ENCODE data around the gene GNAT3.

Gene GNAT3

DNA sequence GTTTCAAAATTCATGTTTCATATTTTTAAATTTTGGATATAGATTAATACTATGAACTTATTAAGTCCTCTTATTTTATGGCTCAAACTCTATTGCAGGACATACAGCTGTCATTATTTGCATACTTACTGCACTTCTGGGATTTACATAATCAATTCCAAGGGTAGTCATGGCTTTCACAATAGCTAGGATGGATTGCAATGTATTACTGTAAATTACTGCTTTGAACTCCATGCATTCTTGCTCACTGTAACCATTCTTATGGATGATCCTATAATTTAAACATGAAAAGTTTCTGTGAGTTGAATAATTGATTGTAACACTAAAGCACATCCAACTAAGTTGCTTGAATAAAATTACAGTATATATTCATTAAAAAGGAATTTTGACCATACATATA lies 23.5 kb downstream of the GNAT3 start:
- Mint-ChIP-seq H3K36me3 (no peaks in the 10 kb centered on the region), H3K4me3 (no peak overlapping the region), H3K27me3 (peaks cover 4% of the 10 kb centered on the region), H3K9me3 (ENCODE audit: low read depth) (no peaks in the 10 kb centered on the region), H3K4me1 (ENCODE audit: low read depth) (no peaks in the 10 kb centered on the region), H3K27ac (no peak overlapping the region)

DNA sequence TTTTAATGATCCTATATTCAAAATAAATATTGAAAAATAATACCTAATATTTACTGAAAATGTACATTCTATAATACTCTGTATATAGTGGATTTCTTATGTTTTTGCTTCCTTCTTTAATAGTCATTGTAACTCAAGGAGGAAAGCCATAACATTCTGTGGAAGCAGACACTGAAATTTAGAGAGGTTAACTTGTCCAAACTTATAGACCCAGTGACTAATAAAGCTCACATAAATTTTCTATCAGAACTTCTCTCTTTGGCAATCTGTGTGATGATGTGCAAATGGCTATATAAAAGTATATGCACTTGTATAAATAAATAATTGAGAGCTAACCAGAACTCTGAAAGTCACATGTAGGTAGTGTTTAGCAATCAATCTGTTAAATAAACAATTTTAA lies 26.1 kb downstream of the GNAT3 start:
- no peak overlapping the region for H3K4me3 Mint-ChIP-seq
- H3K9me3 Mint-ChIP-seq (ENCODE audit: low read depth): no peaks in the 10 kb centered on the region
- H3K27ac Mint-ChIP-seq: no peak overlapping the region
- H3K4me1 Mint-ChIP-seq (ENCODE audit: low read depth): no peaks in the 10 kb centered on the region
- peaks cover 2% of the 10 kb centered on the region for H3K27me3 Mint-ChIP-seq
- no peaks in the 10 kb centered on the region for H3K36me3 Mint-ChIP-seq

DNA sequence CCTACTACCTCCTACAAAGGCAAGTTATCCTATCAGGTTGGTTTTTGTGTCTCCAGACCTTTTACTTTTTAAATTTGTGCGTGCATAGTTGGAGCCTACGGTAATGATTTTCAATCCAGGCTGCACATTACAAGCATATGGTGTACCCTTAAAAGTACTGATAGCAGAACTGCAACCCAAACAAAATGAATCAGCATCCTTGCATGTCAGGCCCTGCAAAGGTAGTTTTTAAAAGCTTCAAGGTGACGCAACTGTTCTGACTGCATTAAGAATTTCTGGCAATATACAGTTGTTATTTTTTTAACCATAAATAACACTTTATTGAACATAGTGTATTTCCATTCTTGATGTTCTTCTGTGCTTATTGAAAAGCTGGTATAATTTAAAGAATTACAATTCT lies 28.9 kb downstream of the GNAT3 start:
- Mint-ChIP-seq H3K4me3 (no peak overlapping the region), H3K36me3 (no peaks in the 10 kb centered on the region), H3K4me1 (ENCODE audit: low read depth) (no peaks in the 10 kb centered on the region), H3K9me3 (ENCODE audit: low read depth) (no peaks in the 10 kb centered on the region), H3K27me3 (peaks cover 2% of the 10 kb centered on the region), H3K27ac (no peak overlapping the region)

DNA sequence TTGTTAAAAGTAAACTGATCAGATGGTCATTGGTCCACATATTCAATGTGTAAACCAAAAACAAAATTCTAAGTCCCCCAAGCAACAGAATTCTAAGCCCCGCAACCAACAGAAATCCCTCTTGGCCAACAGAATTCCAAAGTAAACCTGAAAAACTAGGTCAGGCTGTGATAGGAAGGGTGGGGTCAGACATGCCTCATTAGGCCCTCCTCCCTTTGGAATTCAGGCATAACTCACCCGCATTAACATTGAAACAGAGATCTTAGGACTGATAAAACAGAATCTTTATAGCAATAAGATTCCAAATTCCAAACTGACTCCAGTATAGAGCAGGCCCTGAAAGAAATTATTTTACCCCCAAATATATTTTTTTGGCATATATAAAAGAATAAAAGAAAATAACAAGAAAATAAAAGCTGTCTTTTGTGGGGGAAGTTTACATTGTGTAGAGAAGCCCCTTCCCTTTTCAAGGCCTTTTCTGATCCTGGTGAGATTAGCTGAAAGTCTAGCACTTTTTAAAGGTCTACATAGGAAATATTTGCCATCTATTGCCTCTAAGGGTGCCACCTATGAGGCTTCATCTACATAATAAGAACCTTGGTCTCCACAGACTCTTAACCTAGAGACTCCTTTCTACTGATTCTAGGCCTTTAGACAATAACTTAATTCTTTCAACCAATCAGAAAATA lies 30.5 kb downstream of the GNAT3 start:
- no peaks in the 10 kb centered on the region for H3K36me3 Mint-ChIP-seq

DNA sequence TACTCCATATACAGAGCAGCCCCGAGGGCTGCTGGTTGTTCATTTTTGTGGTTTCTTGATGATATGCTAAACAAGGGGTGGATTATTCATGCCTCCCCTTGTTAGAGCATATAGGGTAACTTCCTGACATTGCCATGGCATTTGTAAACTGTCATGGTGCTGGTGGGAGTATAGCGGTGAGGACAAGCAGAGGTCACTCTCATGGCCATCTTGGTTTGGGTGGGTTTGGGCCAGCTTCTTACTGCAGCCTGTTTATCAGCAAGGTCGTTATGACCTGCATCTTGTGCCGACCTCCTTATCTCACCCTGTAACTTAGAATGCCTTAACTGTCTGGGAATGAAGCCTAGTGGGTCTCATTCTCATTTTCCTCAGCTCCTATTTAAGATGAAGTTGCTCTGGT lies 31.3 kb downstream of the GNAT3 start:
- H3K9me3 Mint-ChIP-seq (ENCODE audit: low read depth): no peaks in the 10 kb centered on the region
- H3K27me3 Mint-ChIP-seq: no peaks in the 10 kb centered on the region
- no peaks in the 10 kb centered on the region for H3K36me3 Mint-ChIP-seq

More for the DNA sequence above, 30.5 kb downstream of the GNAT3 start:
- no peak overlapping the region for H3K4me3 Mint-ChIP-seq
- no peaks in the 10 kb centered on the region for H3K27me3 Mint-ChIP-seq
- H3K9me3 Mint-ChIP-seq (ENCODE audit: low read depth): no peaks in the 10 kb centered on the region
- no peaks in the 10 kb centered on the region for H3K4me1 Mint-ChIP-seq (ENCODE audit: low read depth)
- no peak overlapping the region for H3K27ac Mint-ChIP-seq

DNA sequence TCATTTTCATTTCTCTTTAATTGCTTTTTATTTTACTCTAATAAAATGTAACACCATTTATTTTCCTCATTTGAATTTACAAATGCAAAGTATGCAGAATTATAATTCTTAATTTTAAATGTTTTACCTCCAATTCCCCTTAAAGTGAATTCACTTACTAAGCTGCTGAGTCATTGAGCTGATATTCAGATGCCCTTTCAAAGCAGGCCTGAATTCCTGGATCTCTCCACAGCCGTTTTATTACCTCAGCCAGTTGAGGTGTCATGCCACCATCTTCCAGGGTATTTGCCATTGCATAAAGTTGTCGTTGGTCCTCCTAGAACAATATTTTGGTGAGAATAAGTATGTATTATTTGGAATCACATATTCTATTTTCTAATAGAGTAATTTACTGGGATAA lies 33.2 kb downstream of the GNAT3 start:
- no peak overlapping the region for H3K4me3 Mint-ChIP-seq
- H3K36me3 Mint-ChIP-seq: no peaks in the 10 kb centered on the region
- H3K4me1 Mint-ChIP-seq (ENCODE audit: low read depth): no peaks in the 10 kb centered on the region
- no peaks in the 10 kb centered on the region for H3K9me3 Mint-ChIP-seq (ENCODE audit: low read depth)
- H3K27me3 Mint-ChIP-seq: no peaks in the 10 kb centered on the region
- no peak overlapping the region for H3K27ac Mint-ChIP-seq

More for the DNA sequence above, 31.3 kb downstream of the GNAT3 start:
- no peaks in the 10 kb centered on the region for H3K4me1 Mint-ChIP-seq (ENCODE audit: low read depth)
- no peak overlapping the region for H3K27ac Mint-ChIP-seq
- no peak overlapping the region for H3K4me3 Mint-ChIP-seq

DNA sequence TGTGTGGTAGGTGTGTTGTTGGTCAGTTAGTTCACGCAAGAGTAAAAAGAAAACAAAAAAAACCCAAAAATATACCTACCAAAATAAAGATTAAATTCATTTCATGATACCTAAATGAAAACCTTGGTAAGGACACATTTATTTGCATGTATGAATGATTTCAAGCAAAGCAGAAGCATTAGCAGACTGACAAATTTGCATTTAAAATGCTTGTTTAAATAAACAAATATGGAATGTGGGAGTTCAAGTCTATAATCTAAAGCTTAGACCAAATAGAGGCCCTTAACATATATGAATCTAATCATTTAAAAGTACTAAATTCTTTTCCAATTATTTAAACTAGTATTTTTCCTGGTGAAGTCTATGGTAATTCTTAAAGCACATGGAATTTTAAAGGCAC lies 35.8 kb downstream of the GNAT3 start:
- H3K4me1 Mint-ChIP-seq (ENCODE audit: low read depth): no peaks in the 10 kb centered on the region
- H3K27me3 Mint-ChIP-seq: no peaks in the 10 kb centered on the region
- H3K4me3 Mint-ChIP-seq: no peak overlapping the region
- H3K27ac Mint-ChIP-seq: no peak overlapping the region
- no peaks in the 10 kb centered on the region for H3K36me3 Mint-ChIP-seq
- H3K9me3 Mint-ChIP-seq (ENCODE audit: low read depth): no peaks in the 10 kb centered on the region

DNA sequence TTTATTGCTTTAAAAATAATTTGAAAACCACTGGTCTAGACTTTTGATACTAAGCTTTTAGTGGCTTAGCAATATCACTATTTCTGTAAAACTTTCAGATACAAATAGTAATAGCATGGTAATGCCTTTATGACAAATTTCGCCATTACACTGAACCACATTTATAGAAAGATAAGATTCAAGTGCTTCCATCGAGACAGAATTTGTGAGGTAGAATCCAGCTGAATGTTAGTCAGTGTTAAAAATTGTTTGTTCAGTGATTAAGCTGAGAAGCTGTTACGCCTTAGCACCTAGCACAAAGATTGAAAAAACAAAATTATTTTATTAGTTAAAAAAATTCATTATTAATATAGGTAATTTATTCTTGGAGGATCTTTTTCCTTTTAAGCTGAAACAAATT lies 36.5 kb downstream of the GNAT3 start:
- no peaks in the 10 kb centered on the region for H3K4me1 Mint-ChIP-seq (ENCODE audit: low read depth)
- no peak overlapping the region for H3K27ac Mint-ChIP-seq
- H3K9me3 Mint-ChIP-seq (ENCODE audit: low read depth): no peaks in the 10 kb centered on the region
- H3K4me3 Mint-ChIP-seq: no peak overlapping the region
- no peaks in the 10 kb centered on the region for H3K27me3 Mint-ChIP-seq
- H3K36me3 Mint-ChIP-seq: no peaks in the 10 kb centered on the region

DNA sequence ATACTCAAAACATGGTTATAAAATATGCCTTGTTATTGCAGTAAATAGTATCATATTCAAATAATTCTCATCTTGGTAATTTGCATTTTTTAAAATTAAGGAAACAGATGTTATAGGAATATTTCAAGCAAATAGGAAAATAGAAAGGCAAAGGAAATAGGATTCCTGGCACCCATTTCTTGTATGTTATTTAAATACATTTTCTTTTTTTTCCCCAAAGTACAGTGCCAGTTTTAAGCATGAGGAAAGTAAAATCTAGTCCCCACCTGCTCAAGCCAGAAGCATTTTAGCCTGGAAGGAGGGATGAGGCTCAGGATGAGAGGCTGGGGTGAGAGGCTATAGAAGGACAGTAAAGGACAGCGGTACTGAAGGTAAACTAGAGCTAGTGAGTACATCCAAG lies 38.1 kb downstream of the GNAT3 start:
- no peaks in the 10 kb centered on the region for H3K36me3 Mint-ChIP-seq
- no peak overlapping the region for H3K27ac Mint-ChIP-seq
- no peaks in the 10 kb centered on the region for H3K4me1 Mint-ChIP-seq (ENCODE audit: low read depth)
- H3K9me3 Mint-ChIP-seq (ENCODE audit: low read depth): no peaks in the 10 kb centered on the region
- H3K4me3 Mint-ChIP-seq: no peak overlapping the region
- no peaks in the 10 kb centered on the region for H3K27me3 Mint-ChIP-seq

DNA sequence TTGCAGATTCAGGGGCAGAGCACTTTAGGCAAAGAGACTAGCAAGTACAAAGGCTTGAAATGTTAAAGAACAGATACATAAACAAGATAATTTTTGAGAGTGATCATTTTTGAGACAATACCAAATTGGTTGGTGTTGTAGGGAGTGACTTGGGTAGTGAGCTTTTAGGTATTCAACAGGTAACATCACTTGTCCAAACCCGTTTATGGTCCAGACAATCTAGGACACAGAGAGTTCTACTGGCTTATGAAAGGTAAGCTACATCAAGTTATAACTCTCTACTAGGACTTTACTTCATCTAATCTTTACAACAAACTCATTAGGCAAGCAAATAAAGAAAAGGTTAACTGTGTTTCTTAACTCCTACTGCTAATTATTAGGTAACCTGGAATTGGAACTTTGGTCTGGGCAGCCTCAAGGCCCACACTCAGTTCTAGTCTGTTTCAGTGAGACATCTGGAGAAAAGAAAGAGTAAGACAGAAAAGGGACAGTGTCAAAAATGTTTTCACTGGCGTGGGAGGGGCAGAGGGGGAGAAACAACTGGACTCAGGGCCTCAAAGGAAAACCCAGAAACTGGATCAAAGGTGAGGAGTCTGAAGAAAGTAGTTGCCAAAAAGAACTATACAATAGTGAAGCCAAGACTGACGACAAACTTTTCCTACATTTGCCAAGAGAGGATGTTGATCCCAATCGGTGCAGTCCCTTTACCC lies 39.2 kb downstream of the GNAT3 start:
- no peak overlapping the region for H3K27ac Mint-ChIP-seq
- H3K4me3 Mint-ChIP-seq: no peak overlapping the region
- no peaks in the 10 kb centered on the region for H3K9me3 Mint-ChIP-seq (ENCODE audit: low read depth)
- H3K27me3 Mint-ChIP-seq: no peaks in the 10 kb centered on the region
- no peaks in the 10 kb centered on the region for H3K36me3 Mint-ChIP-seq
- H3K4me1 Mint-ChIP-seq (ENCODE audit: low read depth): no peaks in the 10 kb centered on the region

DNA sequence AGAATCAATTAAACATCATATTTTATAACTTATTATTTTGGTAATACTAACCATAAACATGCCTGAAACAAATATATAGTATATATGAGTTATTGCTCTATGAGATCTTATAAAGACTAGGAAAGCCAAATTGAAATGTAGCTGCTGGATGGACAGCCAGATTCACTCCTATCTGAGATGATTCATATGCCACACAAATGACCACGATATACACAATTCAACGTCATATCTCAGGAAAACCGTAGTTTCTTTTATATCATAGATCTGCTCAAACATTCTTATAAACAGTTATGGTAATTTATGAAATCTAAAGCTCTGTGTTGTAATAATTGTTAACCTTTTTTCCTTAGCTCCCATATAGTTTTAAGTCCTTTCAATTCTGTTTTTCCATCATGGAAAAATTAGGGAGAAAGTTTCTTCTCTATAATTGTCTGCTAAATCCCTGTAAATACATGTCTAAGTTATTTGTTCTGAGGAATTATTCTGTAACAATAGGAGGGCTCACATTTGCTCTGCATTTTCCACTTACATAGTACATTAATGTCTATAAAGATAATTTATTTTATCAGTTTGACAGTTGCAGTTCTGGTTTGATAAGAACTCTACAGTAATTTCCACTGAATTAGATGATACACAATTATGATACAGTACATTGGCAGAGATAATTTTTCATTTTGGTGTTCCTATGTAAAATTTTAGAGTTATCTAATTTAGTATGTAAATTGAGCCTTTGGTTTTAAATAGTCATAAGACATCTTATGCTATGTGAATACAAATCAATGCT lies 42.7 kb downstream of the GNAT3 start:
- Mint-ChIP-seq H3K4me1 (ENCODE audit: low read depth) (no peaks in the 10 kb centered on the region), H3K27ac (no peak overlapping the region), H3K36me3 (no peaks in the 10 kb centered on the region), H3K9me3 (ENCODE audit: low read depth) (no peaks in the 10 kb centered on the region), H3K27me3 (peaks cover 1% of the 10 kb centered on the region), H3K4me3 (no peak overlapping the region)

DNA sequence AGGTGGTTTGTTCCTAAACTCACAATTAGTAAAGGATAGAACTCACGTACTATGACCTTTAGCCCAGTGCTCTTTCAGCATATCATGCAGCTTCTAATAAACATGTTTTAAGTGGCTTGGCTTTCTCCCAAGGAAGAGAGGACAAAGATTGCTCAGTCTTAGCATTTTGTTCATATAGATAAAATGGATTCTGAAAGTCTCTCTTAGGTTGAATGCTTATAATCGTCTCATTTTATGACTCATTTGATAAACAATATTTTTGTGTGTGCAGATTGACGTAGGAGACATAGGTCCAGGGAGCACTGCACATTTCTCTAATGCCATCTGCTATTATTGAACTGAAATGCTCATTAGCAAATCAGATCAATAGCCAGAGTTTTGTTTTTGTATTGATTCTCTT lies 44.8 kb downstream of the GNAT3 start:
- no peaks in the 10 kb centered on the region for H3K9me3 Mint-ChIP-seq (ENCODE audit: low read depth)
- H3K27me3 Mint-ChIP-seq: peaks cover 1% of the 10 kb centered on the region
- no peak overlapping the region for H3K27ac Mint-ChIP-seq
- no peaks in the 10 kb centered on the region for H3K4me1 Mint-ChIP-seq (ENCODE audit: low read depth)
- H3K4me3 Mint-ChIP-seq: no peak overlapping the region
- no peaks in the 10 kb centered on the region for H3K36me3 Mint-ChIP-seq

DNA sequence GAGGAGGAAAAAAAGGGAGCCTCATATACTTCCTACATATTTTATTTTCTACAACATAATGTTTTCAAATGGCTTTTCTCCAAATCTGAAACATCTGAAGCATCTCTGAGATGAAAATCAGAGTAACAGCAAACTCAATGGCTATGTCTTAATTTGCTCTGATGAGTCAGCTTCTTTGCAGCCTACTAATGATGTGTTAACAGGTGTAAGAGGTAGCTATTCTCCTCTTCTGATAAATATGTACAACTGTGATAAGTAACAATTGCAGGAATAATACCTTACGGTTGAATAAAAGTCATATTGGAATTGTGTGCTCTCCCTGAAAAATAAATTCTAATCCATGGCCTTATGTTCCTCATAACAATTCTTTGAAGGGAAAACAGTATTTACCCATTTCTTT lies 45.2 kb downstream of the GNAT3 start:
- Mint-ChIP-seq H3K9me3 (ENCODE audit: low read depth) (no peaks in the 10 kb centered on the region), H3K27me3 (peaks cover 1% of the 10 kb centered on the region), H3K4me3 (no peak overlapping the region), H3K27ac (no peak overlapping the region), H3K36me3 (no peaks in the 10 kb centered on the region), H3K4me1 (ENCODE audit: low read depth) (no peaks in the 10 kb centered on the region)

DNA sequence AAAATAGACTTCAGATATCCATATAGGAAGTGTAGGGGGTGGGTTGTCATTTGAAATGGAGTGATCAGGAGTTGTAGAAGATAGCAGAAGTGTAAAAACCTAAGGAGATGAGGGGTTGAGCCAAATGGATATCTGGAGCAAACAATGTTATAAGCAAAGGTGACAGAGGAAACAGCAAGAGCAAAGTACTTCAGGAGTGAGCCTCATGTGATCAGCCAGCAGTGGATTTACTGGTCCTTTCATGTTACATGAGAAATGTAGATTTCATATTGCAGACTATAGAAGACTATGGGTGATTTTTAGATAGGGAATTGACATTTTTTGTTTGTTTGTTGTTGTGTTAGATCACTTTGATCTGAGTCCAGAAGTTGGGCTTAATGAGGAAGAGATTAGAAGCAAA lies 47.7 kb downstream of the GNAT3 start:
- Mint-ChIP-seq H3K4me1 (ENCODE audit: low read depth) (no peaks in the 10 kb centered on the region), H3K9me3 (ENCODE audit: low read depth) (no peaks in the 10 kb centered on the region), H3K4me3 (no peak overlapping the region), H3K27me3 (peaks cover 1% of the 10 kb centered on the region), H3K36me3 (no peaks in the 10 kb centered on the region), H3K27ac (no peak overlapping the region)

DNA sequence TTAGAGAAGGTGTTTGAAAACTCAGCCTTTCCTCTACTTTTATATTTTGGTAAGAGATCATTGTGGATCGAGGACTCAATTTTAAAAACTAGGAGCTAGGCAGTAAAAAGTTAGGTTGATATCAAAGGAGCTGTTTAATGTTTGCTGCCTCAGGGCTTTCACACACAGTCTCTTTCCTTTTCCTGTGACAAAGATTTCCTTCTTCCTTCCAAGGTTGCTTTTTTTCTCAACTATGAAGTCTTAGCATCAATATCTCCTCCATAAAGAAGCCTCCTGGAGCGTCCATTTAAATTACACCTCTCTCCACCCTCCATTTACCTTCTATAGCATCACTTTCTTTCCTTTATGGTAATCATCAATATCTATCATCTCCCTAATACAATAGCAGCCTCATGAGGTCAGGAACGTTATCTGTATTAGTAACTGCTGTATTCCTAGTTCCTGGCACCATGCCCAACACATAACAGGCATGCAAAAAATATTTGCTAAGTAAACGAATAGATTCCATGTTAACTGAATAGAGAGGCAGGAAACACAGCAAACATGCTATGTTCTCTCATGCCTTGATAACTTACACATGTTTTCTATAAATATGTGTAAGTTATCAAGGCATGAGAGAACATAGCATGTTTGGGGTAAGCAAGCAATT lies 48.5 kb downstream of the GNAT3 start:
- Mint-ChIP-seq H3K4me3 (no peak overlapping the region), H3K27me3 (peaks cover 1% of the 10 kb centered on the region), H3K9me3 (ENCODE audit: low read depth) (no peaks in the 10 kb centered on the region), H3K4me1 (ENCODE audit: low read depth) (no peaks in the 10 kb centered on the region), H3K27ac (no peak overlapping the region), H3K36me3 (no peaks in the 10 kb centered on the region)

All from activated naive CD8-positive, alpha-beta T cell (primary cell).